ENCODE results near the gene TMEM86A.

GRCh38 chr11:18730020-18730419 lies 31.4 kb downstream of the TMEM86A start:
- TF ChIP-seq, protein P1, sequence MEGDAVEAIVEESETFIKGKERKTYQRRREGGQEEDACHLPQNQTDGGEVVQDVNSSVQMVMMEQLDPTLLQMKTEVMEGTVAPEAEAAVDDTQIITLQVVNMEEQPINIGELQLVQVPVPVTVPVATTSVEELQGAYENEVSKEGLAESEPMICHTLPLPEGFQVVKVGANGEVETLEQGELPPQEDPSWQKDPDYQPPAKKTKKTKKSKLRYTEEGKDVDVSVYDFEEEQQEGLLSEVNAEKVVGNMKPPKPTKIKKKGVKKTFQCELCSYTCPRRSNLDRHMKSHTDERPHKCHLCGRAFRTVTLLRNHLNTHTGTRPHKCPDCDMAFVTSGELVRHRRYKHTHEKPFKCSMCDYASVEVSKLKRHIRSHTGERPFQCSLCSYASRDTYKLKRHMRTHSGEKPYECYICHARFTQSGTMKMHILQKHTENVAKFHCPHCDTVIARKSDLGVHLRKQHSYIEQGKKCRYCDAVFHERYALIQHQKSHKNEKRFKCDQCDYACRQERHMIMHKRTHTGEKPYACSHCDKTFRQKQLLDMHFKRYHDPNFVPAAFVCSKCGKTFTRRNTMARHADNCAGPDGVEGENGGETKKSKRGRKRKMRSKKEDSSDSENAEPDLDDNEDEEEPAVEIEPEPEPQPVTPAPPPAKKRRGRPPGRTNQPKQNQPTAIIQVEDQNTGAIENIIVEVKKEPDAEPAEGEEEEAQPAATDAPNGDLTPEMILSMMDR (conservative IDR thresholded peaks at IDR 0.05; ENCODE audit: low read depth, low read length): no peak
- TF ChIP-seq RFX5 (IDR thresholded peaks at IDR 0.05; ENCODE audit: low read depth, low read length) (no peak), NFE2L2 (IDR thresholded peaks at IDR 0.05; ENCODE audit: low read depth, low read length) (no peak), CEBPB (IDR thresholded peaks at IDR 0.05; ENCODE audit: low read depth, low read length) (no peak), POLR2A (IDR thresholded peaks at IDR 0.05; ENCODE audit: low read depth, low read length) (no peak), CHD1 (IDR thresholded peaks at IDR 0.05; ENCODE audit: low read depth, low read length) (no peak), MXI1 (IDR thresholded peaks at IDR 0.05; ENCODE audit: borderline replicate concordance, low read depth, low read length) (no peak), SMC3 (IDR thresholded peaks at IDR 0.05; ENCODE audit: low read depth, low read length) (no peak), FOS (IDR thresholded peaks at IDR 0.05; ENCODE audit: low read depth, low read length) (no peak), MAZ (IDR thresholded peaks at IDR 0.05; ENCODE audit: borderline replicate concordance, low read depth, low read length) (no peak)

Data from IMR-90 (cell line).